HEK293 (cell line): ENCODE measurements around the gene ST7.

Experiments used
- CTCF ChIA-PET: fragments of 350-600 bp; formaldehyde crosslinking; extraction: SDS; loops from one replicate; lab custom pipeline; 2021; ENCODE audit warnings: antibody characterized with exemption; lab: Yijun Ruan, JAX
- POLR2A ChIA-PET: fragments of 300-600 bp; formaldehyde crosslinking; extraction: SDS; loops from one replicate; lab custom pipeline; 2020; ENCODE audit warnings: antibody characterized with exemption, inconsistent platforms; lab: Yijun Ruan, JAX
- H3K27ac ChIP-seq: fragments of 200-500 bp; sonication (Bioruptor generic); 2 replicates; pipeline ENCODE4 v1.5.1; 2014; ENCODE audit warnings: low read depth, low read length, control low read depth, inconsistent platforms; ENCODE audit errors: extremely low read depth
- H3K36me3 ChIP-seq, 2 experiments: fragments of 200-500 bp in 1 of 2; sonication (Bioruptor generic) in 1 of 2; 1 replicate in 1 of 2; 2 replicates in 1 of 2; pipeline ENCODE4 v1.5.1; 2014 to 2017; ENCODE audit warnings: inconsistent platforms in 2 of 2, low read length in 2 of 2; ENCODE audit not compliant: control insufficient read depth in 2 of 2, insufficient read depth in 1 of 2
- H3K4me1 ChIP-seq: fragments of 200-500 bp; sonication (Bioruptor generic); 2 replicates; pipeline ENCODE4 v1.5.1; 2014; ENCODE audit warnings: mild to moderate bottlenecking, low read length, inconsistent platforms; ENCODE audit not compliant: control insufficient read depth, insufficient read depth
- H3K4me3 ChIP-seq: 2 replicates; pipeline ENCODE4 v1.5.1; 2011; ENCODE audit warnings: low read depth, mild to moderate bottlenecking, control low read depth, low read length, moderate library complexity
- H3K9me3 ChIP-seq: fragments of 200-500 bp; sonication (Bioruptor generic); 2 replicates; pipeline ENCODE4 v1.5.1; 2014; ENCODE audit warnings: low read depth, low read length, inconsistent platforms; ENCODE audit not compliant: control insufficient read depth, insufficient read depth
- MEIS1 ChIP-seq: sonication (generic); formaldehyde crosslinking; IDR thresholded peaks from 2 replicates; pipeline ENCODE4 v1.8.1; 2022; ENCODE audit warnings: missing genetic modification reagents, mild to moderate bottlenecking, borderline replicate concordance
- PRDM1 ChIP-seq: fragments of 450-650 bp; formaldehyde crosslinking; IDR thresholded peaks from 2 replicates; pipeline ENCODE4; 2016; ENCODE audit warnings: missing biosample characterization, missing genetic modification characterization
- ZBTB7A ChIP-seq: fragments of 450-650 bp; formaldehyde crosslinking; IDR thresholded peaks from 2 replicates; pipeline ENCODE4 v1.5.1; 2016; ENCODE audit warnings: low read depth, missing biosample characterization, missing genetic modification characterization
- ZEB2 ChIP-seq: fragments of 450-650 bp; formaldehyde crosslinking; IDR thresholded peaks from 2 replicates; pipeline ENCODE4 v1.5.1; 2016; ENCODE audit warnings: missing biosample characterization, missing genetic modification characterization
- ZNF132 ChIP-seq: fragments of 450-650 bp; formaldehyde crosslinking; IDR thresholded peaks from 2 replicates; pipeline ENCODE4 v1.5.1; 2017; ENCODE audit warnings: missing biosample characterization, missing genetic modification characterization, borderline replicate concordance
- ZNF221 ChIP-seq: fragments of 450-650 bp; formaldehyde crosslinking; IDR thresholded peaks from 2 replicates; pipeline ENCODE4 v1.5.1; 2017; ENCODE audit warnings: missing biosample characterization, missing genetic modification characterization, borderline replicate concordance
- ZNF292 ChIP-seq: fragments of 450-650 bp; formaldehyde crosslinking; IDR thresholded peaks from 2 replicates; pipeline ENCODE4 v1.5.1; 2016; ENCODE audit warnings: low read depth, missing biosample characterization, missing genetic modification characterization, borderline replicate concordance
- ZNF354C ChIP-seq: fragments of 450-650 bp; formaldehyde crosslinking; IDR thresholded peaks from 2 replicates; pipeline ENCODE4 v1.5.1; 2016; ENCODE audit warnings: missing biosample characterization, missing genetic modification characterization, low read depth, borderline replicate concordance
- ZNF394 ChIP-seq: fragments of 450-650 bp; formaldehyde crosslinking; IDR thresholded peaks from 2 replicates; pipeline ENCODE4 v1.5.1; 2016; ENCODE audit warnings: missing biosample characterization, missing genetic modification characterization, mild to moderate bottlenecking, moderate library complexity, borderline replicate concordance
- ZNF473 ChIP-seq: fragments of 450-650 bp; formaldehyde crosslinking; IDR thresholded peaks from 2 replicates; pipeline ENCODE4 v1.5.1; 2017; ENCODE audit warnings: missing biosample characterization, missing genetic modification characterization
- ZNF561 ChIP-seq: fragments of 450-650 bp; IDR thresholded peaks from 2 replicates; pipeline ENCODE4 v1.5.1; 2018; ENCODE audit warnings: missing biosample characterization, missing genetic modification characterization, borderline replicate concordance
- ZNF660 ChIP-seq: fragments of 450-650 bp; IDR thresholded peaks from 2 replicates; pipeline ENCODE4 v1.5.1; 2018; ENCODE audit warnings: missing biosample characterization, mild to moderate bottlenecking, missing genetic modification characterization
- ZNF664 ChIP-seq: fragments of 450-650 bp; formaldehyde crosslinking; IDR thresholded peaks from 2 replicates; pipeline ENCODE4 v1.5.1; 2016; ENCODE audit warnings: missing biosample characterization, missing genetic modification characterization
- ZNF692 ChIP-seq: fragments of 450-650 bp; formaldehyde crosslinking; IDR thresholded peaks from 2 replicates; pipeline ENCODE4 v1.5.1; 2016; ENCODE audit warnings: missing biosample characterization, missing genetic modification characterization
- ZSCAN16 ChIP-seq: fragments of 450-650 bp; formaldehyde crosslinking; IDR thresholded peaks from 2 replicates; pipeline ENCODE4 v1.5.1; 2016; ENCODE audit warnings: missing biosample characterization, missing genetic modification characterization
- ZSCAN23 ChIP-seq: fragments of 450-650 bp; formaldehyde crosslinking; IDR thresholded peaks from 2 replicates; pipeline ENCODE4 v1.5.1; 2016; ENCODE audit warnings: missing biosample characterization, missing genetic modification characterization
- TF ChIP-seq, protein P1 (sequence below): fragments of 450-650 bp; formaldehyde crosslinking; IDR thresholded peaks from 2 replicates; pipeline ENCODE4 v1.5.1; 2017; ENCODE audit warnings: missing biosample characterization, missing genetic modification characterization
- TF ChIP-seq, protein P2 (sequence below): fragments of 450-650 bp; formaldehyde crosslinking; IDR thresholded peaks from 2 replicates; pipeline ENCODE4 v1.5.1; 2016; ENCODE audit warnings: missing biosample characterization, missing genetic modification characterization

The ST7 gene

DNA sequence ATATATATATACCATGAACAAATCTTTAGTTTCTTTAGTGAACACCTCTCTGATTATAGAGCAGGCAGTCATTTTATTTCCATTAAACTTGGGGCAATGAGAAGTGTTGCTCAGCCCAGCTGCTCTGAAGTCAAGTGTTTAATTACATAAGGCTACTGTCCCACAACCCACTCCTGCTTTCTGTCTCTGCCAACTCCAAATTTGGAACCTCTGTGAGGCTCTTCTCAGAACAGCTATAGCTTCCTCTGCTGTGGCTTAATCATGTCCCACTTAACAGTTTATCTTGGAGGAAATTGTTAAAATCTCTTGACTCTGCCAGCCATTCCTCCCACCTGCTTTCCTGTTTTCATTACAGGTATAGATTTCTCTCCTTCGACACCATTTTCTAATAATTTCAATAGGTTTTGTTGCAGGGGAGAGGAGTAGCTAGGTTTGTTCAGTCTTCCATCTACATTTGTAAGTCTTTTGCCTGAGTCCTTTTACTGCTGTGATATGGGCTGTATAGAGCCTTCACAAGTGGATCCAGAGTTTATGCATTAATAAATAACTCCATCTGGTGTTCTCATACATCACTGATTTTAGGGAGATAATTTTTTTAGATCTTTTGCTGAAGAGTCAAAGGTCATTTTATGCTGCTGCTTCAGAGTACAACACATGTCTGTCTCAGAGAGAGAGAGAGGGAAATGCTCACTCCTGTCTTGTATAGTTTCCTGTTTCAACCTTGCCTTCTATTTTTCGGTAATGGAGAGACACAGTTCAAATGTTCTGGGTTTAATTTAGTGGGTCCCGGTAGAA lies 199.1 kb downstream of the ST7 start (continued):
- no peak for TF ChIP-seq ZNF132
- TF ChIP-seq, all 188 proteins: peak for 0

GRCh38 chr7:117153016-117153545 lies 199.8 kb downstream of the ST7 start:
- peaks cover 4% of the 10 kb centered on the region for H3K4me1 ChIP-seq
- ChIA-PET CTCF (no interaction called here), POLR2A (interaction anchor here (0.5 kb wide), 1 partner anchor 377 kb away, joined by 3 read pairs; no protein-coding TSS in a partner anchor)
- no peaks in the 10 kb centered on the region for H3K9me3 ChIP-seq
- no peaks in the 10 kb centered on the region for H3K36me3 ChIP-seq
- no peak overlapping the region for H3K4me3 ChIP-seq
- H3K27ac ChIP-seq, result no peak overlapping the region
- TF ChIP-seq ZSCAN16 (tag by site-specific recombination), result no peak
- TF ChIP-seq, protein P1, sequence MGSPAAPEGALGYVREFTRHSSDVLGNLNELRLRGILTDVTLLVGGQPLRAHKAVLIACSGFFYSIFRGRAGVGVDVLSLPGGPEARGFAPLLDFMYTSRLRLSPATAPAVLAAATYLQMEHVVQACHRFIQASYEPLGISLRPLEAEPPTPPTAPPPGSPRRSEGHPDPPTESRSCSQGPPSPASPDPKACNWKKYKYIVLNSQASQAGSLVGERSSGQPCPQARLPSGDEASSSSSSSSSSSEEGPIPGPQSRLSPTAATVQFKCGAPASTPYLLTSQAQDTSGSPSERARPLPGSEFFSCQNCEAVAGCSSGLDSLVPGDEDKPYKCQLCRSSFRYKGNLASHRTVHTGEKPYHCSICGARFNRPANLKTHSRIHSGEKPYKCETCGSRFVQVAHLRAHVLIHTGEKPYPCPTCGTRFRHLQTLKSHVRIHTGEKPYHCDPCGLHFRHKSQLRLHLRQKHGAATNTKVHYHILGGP (tag by site-specific recombination), result no peak
- TF ChIP-seq ZBTB7A, result no peak
- TF ChIP-seq ZNF292 (tag by site-specific recombination), result no peak
- no peak for TF ChIP-seq ZNF692
- TF ChIP-seq ZNF394 (tag by site-specific recombination), result no peak
- TF ChIP-seq ZNF473 (tag by site-specific recombination), result no peak
- no peak for TF ChIP-seq ZNF664 (tag by site-specific recombination)

GRCh38 chr7:117154721-117155120 lies 201.4 kb downstream of the ST7 start:
- Histone ChIP-seq H3K4me3 (no peak overlapping the region), H3K4me1 (peaks cover 7% of the 10 kb centered on the region), H3K9me3 (no peaks in the 10 kb centered on the region), H3K36me3 (no peaks in the 10 kb centered on the region), H3K27ac (no peak overlapping the region)
- ChIA-PET CTCF (no interaction called here), POLR2A (no interaction called here)
- no peak for TF ChIP-seq PRDM1 (tag by site-specific recombination)
- TF ChIP-seq ZNF354C (tag by site-specific recombination), result no peak
- no peak for TF ChIP-seq ZEB2 (tag by site-specific recombination)
- no peak for TF ChIP-seq ZNF660 (tag by site-specific recombination)
- no peak for TF ChIP-seq ZSCAN23
- TF ChIP-seq ZNF561 (tag by site-specific recombination), result no peak
- TF ChIP-seq MEIS1, result no peak
- TF ChIP-seq, protein P2, sequence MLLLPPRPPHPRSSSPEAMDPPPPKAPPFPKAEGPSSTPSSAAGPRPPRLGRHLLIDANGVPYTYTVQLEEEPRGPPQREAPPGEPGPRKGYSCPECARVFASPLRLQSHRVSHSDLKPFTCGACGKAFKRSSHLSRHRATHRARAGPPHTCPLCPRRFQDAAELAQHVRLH (tag by site-specific recombination), result no peak
- no peak for TF ChIP-seq ZNF221 (tag by site-specific recombination)
